B cell (primary cell): ENCODE data around the gene BCOR.

ENCODE experiments used
- EZH2 ChIP-seq: IDR thresholded peaks from 2 replicates; pipeline ENCODE4 v1.6.1; 2012; ENCODE audit warnings: borderline replicate concordance, low read depth, mild to moderate bottlenecking, moderate library complexity, low read length; ENCODE audit not compliant: insufficient read depth, poor library complexity, severe bottlenecking
- TF ChIP-seq, protein P1 (sequence below): fragments of 200-600 bp; IDR thresholded peaks from one replicate; pipeline ENCODE4 v1.8.0; 2022; ENCODE audit warnings: antibody characterized with exemption, mild to moderate bottlenecking

DNA sequence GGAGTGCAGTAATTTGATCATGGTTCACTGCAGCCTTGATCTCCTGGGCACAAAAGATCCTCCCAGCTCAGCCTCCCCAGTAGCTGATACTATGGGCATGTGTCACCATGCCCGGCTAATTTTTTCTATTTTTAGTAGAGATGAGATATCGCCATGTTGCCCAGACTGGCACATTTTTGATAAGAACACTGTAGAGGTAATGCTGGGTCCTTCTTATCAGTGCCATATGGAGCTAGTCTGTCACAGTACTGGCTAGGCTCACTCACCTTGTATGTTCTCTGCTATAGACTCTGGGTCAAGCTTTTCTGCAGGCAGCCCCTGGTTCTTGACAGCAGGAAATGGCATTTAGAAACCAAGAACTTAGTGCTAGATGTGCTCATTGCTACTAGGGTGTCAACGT lies 53.9 kb downstream of the BCOR start:
- no peak for TF ChIP-seq EZH2
- TF ChIP-seq, protein P1, sequence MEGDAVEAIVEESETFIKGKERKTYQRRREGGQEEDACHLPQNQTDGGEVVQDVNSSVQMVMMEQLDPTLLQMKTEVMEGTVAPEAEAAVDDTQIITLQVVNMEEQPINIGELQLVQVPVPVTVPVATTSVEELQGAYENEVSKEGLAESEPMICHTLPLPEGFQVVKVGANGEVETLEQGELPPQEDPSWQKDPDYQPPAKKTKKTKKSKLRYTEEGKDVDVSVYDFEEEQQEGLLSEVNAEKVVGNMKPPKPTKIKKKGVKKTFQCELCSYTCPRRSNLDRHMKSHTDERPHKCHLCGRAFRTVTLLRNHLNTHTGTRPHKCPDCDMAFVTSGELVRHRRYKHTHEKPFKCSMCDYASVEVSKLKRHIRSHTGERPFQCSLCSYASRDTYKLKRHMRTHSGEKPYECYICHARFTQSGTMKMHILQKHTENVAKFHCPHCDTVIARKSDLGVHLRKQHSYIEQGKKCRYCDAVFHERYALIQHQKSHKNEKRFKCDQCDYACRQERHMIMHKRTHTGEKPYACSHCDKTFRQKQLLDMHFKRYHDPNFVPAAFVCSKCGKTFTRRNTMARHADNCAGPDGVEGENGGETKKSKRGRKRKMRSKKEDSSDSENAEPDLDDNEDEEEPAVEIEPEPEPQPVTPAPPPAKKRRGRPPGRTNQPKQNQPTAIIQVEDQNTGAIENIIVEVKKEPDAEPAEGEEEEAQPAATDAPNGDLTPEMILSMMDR, result no peak
